HuH-7.5 (cell line): ENCODE measurements around the gene CSNK1A1.
"Not testable (repeated sequence)": the region's sequence is repeated elsewhere in the genome, so short reads cannot be mapped to it uniquely, and the experiment has no call there.

Experiments
- DNase-seq: peaks from one replicate; pipeline ENCODE4 v3.0.0; 2011; ENCODE audit warnings: low spot score

The CSNK1A1 gene

DNA sequence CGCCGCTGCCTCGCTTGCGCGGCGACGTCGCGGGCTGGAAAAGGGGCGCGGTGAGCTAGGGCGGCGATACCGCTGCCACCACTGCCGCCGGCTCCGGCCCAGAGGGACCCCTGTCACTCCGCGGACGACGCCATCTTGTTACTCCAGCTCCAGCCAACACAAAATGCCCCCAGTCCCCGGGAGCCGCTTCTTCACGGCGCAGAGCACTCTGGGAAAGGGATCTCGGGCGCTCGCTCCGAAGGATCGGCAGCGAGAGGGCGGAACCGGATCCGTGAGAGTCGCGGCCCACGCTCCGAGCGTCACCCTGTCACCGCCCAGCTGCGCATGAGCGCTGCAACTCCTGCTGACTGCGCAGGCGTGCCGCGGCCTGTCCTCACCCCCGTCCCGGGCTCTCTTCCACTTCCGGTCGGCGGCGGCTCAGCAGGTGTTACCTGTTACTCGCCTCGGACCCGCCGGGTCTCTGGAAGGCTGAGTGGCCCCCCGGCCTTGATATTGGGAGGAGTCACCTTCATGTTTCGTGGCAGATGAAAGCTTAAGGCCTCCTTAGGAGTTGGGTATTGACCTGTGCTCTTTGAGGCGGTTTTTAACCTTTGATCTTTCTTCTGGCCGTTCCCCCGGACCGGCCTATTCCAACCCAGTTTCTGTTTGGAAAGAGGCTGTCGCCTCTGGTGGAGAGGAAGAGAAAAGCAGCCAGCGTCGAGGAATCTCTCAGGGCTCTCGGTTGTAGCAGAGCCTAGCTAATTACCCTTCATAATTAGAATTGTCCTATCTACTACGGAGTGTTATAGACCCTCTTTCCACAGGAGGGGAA, at the start of gene CSNK1A1:
Gene CSNK1A1, minus strand, starts transcription at position 213 of the 811 bp plus-strand sequence. CDS start 475 bp downstream, outside the sequence.
- DNase-seq = peak; percentile 92

DNA sequence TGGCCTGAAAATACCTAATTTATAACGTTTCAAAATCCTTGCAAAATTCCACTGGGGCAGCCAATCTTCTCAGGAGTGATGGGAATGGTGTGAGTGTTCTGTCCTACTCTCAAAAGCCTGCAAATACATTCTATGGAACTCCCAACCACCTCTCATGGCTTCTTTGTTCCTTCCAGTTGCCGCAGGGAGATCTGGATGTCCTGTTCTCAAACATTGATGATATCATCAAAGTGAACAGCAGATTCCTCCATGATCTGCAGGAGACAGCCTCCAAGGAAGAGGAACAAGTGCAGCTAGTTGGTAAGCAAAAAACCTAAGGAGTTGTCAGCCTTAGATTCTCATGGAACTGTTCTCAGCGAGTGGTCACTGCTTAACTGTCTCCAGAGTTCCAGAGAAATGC, 49.7 kb upstream of the CSNK1A1 start:
- DNase-seq = no peak

DNA sequence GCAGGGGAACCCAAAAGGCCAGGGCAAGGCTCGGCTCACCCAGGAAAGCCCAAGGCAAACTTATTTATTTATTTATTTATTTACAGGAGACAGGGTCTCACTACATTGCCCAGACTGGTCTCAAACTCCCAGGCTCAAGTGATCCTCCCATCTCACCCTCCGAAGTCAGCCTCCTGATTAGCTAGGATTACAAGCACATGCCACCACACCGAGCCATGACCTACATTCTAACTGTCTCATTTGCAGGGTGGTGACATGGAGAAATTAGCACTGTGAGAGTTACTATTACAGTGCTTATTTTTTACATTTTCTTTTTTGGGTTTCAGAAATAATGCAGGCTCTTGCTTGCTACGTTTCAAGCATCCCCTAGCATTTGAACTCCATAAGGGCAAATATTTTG, 48.1 kb upstream of the CSNK1A1 start:
- DNase-seq = no peak

DNA sequence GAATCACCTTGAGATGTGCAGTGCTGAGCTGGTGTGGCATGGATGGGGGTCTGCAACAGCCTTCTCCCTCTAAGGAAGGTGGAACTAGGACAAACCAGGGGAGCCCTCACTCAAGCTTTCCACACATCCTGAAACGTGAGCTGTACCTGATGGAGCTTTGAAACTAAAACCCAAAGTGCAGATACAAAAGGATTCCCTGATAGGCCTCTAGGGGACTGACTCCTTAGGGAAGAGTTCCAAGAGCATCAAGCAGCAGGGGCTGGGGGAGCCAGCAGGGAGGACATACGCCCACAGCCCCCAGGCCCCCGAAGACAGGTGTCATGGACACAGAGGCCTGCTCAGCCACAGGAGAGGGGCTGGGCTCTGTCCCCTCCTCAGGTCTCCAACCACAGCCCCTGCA, 47.7 kb upstream of the CSNK1A1 start:
- no peak for DNase-seq

DNA sequence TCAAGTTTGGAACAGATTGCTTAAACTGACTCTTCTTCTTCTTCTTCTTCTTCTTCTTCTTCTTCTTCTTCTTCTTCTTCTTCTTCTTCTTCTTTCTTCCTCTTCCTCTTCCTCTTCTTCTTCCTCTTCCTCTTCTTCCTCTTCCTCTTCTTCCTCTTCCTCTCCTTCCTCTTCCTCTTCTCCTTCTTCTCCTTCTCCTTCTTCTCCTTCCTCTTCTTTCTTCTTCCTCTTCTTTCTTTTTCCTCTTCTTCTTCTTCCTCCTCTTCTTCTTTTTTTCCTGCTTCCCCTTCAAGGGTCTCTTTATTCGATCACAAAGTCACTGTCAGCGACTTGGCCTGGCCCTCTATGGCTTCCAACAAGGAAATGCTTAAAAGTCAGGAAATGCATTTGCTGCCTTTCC, 47.0 kb upstream of the CSNK1A1 start:
- DNase-seq = not testable (repeated sequence)

DNA sequence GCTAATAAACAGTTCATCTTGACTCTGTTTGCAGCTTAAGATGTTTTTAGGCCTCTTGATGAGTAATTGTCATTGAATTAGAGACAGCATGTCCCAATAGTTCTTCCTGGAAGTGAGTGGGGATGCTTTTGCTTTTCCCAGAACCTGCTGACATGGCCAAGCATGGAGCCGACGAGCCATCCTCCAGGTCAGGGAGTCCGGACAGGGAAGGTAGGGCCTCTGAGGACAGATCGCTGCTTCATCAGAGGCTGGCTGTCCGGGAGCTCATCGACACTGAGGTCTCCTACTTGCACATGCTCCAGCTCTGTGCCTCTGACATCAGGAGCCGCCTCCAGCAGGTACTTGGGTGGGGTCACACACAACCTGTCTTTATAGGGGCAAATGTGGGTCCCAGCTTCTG, 46.4 kb upstream of the CSNK1A1 start:
- DNase-seq = no peak

DNA sequence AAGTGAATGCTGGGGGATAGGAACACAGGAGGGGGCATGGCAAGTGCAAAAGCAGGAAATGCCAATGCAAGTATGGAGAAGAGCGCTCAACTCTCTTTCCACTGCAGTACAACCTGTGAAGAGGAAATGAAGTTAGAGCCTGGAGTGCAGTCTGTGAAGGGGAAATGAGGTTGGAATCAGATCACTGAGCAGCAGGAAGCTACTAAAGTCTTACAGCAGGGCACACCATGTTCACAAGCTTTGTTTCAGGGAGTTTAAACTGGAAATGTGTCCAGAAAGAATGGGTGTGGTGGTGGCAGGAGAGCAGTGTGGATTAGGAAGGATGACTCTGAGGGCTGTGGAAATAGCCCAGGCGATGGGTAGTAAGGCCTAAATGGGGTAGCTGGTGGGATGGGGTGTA, 45.5 kb upstream of the CSNK1A1 start:
- no peak for DNase-seq

DNA sequence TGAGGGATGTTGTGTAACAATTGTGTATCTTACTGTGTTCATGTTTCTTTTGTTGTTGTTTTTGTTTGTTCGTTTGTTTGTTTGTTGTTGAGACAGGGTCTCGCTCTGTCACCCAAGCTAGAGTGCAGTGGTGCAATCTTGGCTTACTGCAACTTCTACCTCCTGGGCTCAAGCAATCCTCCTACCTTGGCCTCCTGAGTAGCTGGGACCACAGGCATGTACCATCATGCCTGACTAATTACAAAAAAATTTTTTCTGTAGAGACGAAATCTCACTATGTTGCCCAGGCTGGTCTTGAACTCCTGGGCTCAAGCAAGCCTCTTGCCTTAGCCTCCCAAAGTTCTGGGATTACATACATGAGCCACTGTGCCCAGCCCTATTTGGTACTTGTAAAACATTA, 43.9 kb upstream of the CSNK1A1 start:
- DNase-seq = not testable (repeated sequence)

DNA sequence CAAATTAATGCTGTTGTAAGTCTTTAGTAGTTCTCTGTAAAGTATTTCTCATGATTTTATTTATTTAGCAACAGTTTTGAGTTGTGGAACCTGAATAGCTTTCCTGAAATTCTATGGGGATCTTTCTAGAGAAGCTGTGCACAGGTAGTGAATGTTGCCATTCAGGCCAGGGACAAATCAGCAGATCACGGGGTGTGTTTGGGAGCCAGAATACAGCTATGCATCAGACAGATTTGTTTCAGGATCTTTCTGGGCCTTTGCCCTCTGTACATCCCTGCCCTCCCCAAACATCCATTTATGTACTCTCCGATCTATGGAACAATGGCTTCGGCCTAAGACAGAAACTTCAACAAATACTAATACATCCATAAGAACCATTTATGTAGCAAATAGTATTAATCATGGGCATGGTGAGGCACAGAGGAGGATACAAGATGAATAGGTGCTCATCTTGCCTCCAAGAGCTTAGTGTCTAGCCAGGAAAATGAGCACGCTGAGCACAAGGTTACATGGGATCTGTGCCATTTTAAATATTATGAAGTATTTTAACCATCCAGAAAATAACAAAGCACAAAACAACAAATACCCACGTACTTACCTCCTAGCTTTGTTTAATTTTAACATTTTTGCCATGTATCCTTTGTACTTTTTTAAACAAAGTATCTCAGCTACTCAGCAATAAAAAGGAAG, 43.1 kb upstream of the CSNK1A1 start:
- no peak for DNase-seq

DNA sequence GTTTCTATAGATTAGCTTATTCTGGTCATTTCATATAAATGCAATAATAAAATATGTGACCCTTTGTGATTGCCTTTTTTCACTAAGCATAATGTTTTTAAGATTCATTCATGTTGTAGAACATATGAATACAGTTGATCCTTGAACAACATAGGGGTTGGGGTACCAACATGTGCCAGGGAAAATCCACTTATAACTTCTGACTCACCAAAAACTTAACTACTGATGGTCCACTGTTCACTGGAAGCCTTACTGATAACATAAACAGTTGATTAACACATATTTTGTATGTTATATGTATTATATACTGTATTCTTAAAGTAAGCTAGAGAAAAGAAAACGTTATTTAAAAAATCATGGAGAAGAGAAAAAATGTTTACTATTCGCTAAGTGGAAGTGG, 42.1 kb upstream of the CSNK1A1 start:
- no peak for DNase-seq

DNA sequence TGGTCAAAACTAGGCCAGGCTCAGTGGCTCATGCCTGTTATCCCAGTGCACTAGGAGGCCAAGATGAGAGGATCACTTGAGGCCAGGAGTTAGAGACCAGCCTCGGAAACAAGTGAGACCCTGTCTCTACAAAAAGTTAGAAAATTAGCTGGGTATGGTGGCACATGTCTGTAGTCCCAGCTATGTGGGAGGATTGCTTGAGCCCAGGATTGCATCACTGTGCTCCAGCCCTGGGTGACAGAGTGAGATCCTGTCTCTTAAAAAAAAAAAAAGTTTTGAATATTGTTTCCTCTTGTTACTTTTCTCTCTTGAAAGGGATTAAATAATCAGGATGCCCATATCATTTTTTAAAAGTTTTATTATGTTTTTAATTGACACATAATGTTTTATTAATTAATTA, 37.7 kb upstream of the CSNK1A1 start:
- no peak for DNase-seq

DNA sequence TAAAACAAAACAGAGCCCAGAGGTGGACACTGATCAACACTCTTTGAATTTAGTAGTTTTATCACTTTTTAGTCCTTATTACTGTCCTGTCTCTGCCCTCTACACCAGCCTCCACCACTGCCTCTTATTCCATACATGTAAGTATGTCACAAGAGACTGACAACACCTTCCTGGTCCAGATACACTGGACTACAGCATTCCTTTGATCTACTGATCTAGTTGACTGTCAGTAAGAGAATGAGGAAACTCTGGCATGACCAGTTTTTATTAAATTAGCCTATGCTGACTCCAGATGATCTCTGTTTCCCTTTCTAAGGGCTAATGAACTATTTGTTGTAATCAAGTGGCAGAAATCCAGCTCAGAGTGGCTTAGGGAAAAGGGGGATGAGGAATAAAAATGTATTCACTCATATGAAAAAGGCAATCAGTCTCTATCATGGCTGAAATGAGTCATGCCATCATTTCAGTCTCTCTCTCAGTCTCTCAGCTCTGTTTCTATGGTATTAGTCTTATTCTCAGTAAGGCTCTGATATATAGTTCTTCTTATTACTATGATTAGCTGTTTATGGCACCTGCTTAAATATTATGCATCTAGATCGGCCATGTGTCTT, 35.6 kb upstream of the CSNK1A1 start:
- no peak for DNase-seq

DNA sequence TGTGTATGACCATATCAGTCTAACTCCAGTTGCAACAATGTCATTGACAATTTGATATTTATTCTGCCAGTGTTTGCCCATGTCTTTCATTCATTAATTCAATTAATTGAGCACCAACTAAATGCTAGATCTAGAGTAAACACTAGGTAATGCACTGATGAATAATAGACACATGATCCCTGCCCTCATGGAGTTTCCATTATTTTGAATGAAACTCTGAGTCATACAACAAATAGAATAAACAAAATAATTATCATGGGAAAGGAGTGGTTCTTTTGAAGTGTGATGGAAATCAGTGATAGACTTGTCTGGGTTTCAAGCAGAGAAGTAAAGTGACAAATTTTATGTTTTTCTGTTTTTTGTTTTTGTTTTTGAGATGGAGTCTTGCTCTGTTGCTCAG, 34.7 kb upstream of the CSNK1A1 start:
- DNase-seq = no peak

DNA sequence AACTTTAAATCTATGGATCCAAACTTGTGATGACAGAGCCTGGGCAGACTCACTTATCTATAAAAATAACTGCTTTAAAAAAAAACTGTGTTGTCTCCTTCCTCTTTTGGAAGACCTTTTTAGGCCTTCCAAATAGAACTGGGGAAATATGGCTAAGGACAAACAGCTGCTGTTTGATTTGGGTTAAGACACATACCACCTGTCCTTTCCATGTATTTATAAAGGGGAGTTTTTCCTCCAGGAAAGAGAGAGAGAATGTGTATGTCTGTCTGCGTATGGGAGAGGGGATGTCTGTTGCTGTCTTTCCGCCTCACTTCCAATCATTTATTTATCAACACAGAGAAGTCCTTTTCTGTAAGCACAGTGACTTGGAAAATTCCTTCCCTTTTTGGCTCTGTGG, 32.9 kb upstream of the CSNK1A1 start:
- no peak for DNase-seq

DNA sequence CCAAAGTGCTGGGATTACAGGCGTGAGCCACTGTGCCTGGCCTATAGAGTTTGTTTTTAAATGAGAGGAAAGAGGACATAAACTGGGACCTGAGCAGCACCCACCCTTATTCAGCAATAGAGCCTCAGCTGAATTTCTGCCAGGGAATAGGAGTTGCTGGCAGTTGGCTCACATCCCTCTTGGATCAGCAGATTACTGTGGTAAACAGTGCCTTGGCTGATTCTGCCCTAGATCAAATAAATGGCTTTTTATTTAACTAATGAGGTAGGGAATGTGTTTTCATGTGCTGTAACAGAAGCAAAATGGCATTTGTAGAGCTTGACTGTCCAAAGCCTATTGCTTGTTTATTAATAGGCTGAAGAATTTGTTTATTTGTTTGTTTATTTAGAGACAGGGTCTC, 32.2 kb upstream of the CSNK1A1 start:
- DNase-seq = no peak

DNA sequence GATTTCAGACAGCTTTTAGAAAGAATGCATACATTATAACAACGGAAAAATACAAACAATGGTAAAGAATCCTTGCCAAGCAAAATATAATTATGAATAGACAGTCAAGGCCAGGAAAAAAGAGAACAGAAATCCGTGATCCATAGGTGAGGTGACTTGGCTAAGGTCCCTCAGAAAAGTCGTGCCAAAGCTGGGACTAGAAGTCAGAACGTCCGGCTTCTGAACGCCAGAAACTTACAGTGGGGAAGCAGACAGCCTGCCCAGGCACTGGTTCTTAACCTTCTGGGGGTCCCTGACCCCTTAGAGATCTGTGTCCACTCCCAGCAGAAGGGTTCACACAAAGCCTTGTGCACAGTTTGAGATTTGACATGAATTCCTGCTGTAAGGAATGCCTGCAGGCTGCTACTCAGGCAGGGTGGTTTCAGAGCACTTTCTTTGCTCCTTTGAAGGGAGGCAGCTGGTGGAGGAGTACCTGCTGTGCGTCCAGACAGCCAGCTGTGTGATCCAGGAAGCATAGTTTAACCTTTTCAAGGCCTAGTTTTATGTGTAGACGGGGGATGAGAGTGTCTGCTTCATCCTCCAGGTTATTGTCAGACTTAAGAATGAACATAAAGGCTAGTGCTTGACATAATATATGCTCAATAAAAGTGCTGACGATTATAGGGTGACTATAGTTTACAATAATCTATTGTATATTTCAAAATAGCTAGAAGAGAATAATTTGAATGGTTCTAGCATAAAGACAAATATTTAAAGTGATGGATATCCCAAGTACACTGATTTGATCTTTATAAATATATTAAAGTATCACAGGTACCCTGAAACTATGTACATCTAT, 30.9 kb upstream of the CSNK1A1 start:
- DNase-seq = no peak

DNA sequence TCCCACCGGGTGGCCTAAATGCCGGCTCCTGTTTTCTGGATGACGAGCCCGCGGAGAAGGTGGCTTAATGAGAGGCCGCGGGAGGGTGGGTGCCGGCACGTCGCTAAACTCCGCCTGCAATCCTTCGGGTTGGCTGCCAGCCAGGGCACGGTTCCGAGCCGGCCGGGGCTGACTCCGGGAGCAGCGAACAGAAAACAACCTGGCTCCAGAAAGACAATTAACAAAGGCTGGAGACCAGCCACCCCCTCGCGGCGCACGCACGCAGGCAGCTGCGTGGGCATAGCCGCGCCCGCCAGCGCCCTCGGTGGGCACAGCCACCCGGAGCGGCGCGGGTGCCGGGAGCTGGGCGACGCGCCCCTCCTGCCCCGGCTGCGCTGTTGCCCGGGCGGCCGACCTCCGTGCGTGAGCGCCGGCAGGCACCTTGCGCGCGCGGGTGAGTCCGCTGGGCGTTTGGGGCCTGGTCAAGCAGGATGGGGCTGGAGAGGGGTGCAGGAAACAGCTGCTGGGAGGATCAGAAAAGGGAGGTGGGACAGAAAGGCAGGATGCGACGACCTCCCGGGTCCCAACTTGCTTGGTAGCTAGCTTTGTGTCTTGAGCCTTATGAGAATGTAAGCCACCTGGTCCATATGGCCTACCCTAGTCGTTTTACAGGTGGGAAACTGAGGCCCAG, 30.1 kb upstream of the CSNK1A1 start, which contains the start of gene ARHGEF37:
Gene ARHGEF37, plus strand, starts transcription at position 307 of the 670 bp plus-strand sequence. CDS start 16,272 bp downstream, outside the sequence.
- peak; percentile 10 for DNase-seq

DNA sequence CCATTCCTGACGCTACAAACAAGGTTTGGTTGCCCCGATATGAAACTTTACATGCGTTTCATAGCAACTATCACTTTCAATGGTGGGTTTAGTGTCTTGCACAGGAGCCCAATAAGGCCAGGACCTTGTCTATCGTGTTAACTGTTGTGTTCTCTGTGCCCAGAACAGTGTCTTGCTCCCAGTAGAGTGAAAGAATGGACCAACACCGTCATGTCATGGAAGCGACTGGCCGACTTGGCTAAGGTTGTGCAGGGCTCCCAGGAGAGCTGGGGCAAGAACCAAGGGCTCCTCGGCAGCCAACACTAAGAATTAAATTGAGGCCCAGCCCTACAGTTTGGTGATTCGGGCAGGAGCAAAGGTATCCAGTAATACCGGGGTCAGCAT, 29.6 kb upstream of the CSNK1A1 start:
- no peak for DNase-seq

DNA sequence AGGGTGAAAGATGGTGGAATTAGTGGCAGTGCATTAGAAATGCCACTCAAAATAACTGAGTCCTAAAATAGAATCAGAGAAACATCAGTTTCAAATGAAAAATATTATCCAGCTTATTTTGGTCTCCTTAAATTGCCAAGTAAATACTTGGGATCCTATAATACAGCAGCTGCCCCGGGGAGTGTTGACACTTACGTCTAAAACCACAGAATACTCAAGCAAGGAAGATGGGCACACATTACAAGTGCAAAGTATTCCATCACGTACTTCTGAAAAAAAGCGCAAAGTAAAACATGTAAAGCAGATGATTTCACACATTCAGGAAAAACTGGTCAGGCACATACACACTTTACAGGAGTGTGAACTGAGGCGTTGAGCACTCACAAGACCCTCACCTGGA, 27.7 kb upstream of the CSNK1A1 start:
- no peak for DNase-seq

DNA sequence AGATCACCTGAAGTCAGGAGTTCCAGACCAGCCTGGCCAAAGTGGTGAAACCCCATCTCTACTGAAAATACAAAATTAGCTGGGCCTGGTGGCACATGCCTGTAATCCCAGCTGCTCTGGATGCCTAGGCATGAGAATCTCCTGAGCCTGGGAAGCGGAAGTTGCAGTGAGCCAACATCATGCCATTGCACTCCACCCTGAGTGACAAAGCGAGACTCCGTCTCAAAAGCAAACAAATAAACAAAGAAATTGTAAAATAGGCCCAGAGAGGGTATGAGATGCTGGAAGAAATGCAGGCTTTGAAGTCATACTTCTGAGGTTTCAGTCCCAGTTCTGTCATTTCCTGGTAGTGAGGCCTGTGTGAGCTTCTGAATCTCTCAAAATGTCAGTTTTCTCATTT, 24.8 kb upstream of the CSNK1A1 start:
- no peak for DNase-seq

DNA sequence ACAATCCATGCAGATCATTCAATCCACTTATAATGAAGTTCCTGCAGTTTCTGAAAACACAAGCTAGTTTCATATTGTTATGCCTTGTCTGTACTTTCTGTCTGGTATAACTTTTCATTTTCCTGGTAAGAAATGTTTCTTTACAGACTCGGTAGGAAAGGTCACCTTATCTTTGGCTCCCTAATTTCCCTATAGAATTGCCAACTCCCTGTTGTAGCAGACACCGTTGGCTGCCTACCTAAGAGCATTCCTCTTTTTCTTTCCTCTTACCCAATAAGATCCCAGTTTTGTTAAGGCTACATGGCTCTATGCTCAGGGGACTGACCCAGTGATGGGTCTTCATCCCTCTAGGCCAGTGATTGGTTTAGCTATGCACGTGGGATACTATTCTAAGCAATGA, 23.9 kb upstream of the CSNK1A1 start:
- DNase-seq = no peak
